GM20000 (cell line): Measurements from ENCODE around the gene SLC47A2.
"Not testable (repeated sequence)": the region's sequence is repeated elsewhere in the genome, so short reads cannot be mapped to it uniquely, and the experiment has no call there.

Source experiments
- DNase-seq: peaks from one replicate; pipeline ENCODE4 v3.0.0; 2012; ENCODE audit warnings: low spot score
- TF ChIP-seq, protein P1 (sequence below): IDR thresholded peaks from 2 replicates; pipeline ENCODE4 v1.5.1; 2012; ENCODE audit warnings: mild to moderate bottlenecking, control low read depth; ENCODE audit errors: extremely low read depth, missing control alignments

SLC47A2 gene

DNA sequence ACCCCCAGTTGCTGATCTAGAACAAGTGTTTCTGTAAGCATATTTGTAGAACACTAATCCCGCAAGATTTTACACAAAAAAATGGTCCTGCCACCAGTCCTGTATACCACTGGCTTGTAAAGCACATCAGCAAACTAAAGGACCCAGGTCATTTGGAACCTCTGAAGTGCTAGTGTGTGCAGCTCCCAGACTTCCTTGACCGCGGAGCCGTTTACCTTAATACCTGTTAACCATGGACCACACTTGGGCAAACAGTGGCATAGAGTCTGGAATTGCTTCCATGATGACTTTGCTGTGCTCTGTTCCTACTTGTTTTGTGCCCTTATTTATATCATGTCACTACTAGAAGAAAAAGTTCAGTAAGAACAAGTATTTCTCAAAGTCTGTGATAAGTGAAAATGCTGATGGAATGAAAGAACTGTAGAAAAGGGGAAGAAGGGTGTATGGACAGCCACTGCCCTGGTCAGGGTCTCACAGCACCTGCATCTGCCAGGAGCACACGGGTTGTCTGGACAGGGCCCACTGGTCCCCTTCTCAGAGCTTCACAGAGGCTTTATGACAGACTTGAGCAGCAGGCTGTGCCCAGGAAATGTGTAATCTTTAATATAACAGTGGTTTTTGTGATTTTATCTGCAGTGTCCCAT, 38.5 kb downstream of the SLC47A2 start:
- no peak for DNase-seq
- TF ChIP-seq, protein P1, sequence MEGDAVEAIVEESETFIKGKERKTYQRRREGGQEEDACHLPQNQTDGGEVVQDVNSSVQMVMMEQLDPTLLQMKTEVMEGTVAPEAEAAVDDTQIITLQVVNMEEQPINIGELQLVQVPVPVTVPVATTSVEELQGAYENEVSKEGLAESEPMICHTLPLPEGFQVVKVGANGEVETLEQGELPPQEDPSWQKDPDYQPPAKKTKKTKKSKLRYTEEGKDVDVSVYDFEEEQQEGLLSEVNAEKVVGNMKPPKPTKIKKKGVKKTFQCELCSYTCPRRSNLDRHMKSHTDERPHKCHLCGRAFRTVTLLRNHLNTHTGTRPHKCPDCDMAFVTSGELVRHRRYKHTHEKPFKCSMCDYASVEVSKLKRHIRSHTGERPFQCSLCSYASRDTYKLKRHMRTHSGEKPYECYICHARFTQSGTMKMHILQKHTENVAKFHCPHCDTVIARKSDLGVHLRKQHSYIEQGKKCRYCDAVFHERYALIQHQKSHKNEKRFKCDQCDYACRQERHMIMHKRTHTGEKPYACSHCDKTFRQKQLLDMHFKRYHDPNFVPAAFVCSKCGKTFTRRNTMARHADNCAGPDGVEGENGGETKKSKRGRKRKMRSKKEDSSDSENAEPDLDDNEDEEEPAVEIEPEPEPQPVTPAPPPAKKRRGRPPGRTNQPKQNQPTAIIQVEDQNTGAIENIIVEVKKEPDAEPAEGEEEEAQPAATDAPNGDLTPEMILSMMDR = no peak

DNA sequence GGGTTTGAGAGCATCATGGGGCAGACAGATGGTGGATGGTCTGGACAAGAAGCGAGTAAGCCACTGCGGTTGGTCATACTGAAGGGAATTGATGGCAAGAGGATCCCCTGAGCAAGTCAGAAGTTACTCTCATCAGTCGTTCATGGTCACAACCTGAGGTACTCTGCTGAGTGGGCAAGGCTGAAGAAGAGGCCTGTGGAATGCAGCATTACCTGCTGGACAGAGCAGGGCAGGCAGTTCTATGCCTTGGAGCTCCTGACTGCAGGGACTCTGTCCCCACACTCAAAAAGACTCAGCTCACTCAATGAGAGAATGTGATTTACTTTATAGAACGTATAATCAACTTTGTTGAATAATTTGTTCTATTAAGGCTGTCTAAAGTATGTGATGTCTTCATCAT, 39.5 kb downstream of the SLC47A2 start:
- DNase-seq = no peak
- TF ChIP-seq, protein P1 = no peak

DNA sequence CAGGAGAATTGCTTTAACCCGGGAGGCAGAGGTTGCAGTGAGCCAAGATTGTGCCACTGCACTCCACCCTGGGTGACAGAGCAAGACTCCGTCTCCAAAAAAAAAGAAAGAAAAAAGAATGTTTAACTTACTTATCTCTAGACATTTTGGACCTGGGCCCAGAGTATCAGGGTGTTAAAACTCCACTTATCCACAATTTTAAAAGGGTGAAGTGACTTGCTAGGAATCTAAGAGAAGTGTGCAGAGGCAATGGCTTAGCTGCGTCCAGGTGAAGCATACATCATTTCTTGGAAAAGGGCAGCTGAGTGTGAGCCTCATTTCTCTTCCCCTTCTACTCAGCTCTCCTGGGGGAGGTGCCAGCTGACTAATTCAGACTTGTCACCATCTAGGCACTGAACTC, 42.8 kb downstream of the SLC47A2 start:
- no peak for DNase-seq
- TF ChIP-seq, protein P1 = no peak

DNA sequence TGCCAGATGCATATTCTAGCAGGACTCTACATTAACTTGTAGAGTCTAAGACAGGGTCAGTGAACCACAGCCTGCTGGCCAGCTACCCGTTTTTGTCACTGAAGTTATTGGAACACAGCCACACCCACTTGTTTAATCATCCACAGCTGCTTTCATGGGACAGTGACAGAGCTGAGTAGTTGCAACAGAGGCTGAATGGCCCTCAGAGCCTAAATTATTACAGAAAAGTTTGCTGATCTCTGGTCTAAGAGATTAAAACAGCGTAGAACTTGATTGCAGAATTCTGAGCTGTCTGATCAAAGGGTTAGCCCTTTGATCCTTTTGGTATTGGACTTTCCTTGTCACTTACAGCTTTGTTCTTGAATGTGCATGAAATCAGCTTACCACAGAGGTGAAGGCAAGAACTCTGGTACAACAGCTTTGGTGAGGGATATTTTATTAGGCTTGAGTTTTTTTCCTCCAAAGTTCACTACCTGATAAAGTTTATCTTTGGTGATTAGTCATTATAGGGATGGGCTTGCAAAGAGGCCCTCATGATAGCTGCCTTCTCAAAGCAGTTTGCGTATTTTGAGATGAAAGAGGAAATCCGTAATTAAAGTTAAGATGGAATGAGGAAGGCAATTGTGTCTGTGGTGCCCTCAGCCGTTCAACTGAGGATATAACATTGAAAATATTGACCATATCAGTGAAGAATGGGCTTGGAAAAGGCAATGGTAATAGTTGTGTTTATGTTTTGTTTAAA, 44.2 kb downstream of the SLC47A2 start:
- TF ChIP-seq, protein P1 = no peak
- DNase-seq = no peak

DNA sequence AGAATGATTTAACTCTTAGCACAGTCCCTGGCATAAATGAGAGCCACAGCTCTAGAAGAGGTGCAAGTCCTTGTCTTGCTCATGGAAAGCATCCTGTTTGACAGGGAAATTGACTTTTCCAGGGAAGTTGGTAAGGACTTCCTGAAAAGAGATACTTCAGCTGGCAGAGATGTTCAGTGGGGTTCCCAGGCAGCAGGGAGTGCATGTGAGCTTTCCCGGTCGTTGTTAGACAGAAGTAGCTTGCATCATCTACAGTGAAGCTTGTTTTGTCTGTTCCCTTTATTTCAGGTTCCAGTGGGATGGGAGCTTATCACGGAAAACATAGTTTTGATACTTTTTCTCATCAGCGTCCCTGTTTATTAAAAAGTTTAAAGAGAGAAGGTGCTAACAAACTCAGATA, 45.0 kb downstream of the SLC47A2 start:
- TF ChIP-seq, protein P1 = no peak
- DNase-seq = no peak

DNA sequence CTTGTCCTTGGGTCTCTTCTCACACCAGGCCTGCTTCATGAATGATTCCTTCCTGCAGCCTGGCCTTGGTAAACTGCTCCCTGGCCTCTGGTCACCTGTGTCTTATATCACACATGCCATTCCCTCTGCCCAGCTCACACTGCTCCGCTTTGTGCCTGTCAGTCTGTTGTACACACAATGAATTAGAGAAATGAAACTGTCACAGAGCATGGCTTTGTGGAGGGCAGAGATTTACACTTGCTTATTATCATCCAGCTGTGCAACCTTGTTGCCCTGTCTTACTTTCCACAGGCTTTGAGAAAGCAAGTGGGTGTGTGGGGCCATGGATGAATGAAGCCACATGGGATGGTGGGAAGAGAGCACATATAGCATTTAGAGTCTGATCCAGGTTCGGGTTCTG, 45.5 kb downstream of the SLC47A2 start:
- DNase-seq = no peak
- TF ChIP-seq, protein P1 = no peak

DNA sequence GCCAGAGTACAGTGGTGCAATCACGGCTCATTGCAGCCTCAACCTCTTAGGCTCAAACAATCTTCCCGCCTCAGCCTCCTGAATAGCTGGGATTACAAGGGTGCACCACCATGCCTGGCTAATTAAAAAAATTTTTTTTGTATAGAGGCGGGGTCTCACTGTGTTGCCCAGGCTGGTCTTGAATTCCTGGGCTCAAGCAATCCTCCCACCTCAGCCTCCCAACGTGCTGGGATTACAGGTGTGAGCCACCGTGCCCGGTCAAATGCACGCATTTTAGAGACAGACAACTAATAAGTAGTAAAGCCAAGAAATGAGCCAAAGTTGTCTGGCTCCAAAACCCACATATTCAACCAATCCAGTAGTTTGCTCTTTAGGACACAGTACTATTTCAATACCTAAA, 46.7 kb downstream of the SLC47A2 start:
- DNase-seq = not testable (repeated sequence)

DNA sequence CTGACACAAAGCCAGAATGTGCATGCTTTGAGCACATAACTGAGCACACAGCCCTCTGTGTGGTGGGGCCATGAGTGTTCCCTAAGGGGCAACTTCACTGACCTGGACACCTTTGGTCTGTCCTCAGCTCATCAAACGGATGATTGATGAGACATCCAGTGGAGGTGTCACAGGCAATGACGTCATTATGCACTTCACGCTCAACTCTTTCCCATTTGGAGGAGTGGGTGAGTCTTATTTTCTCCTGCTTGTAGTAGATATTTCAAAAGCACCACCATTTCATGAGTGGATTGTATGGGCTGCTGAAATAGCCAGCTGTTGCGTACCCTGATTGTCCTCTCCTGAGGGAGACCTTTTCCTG, 51.6 kb downstream of the SLC47A2 start:
- DNase-seq = no peak
- TF ChIP-seq, protein P1 = no peak
